Endothelial cell of umbilical vein (primary cell): ENCODE results near the gene CCDC9B. TPM values are rescaled to one million over a fixed set of nuclear protein-coding genes. Genes with fewer than 3 reads are reported as not detected.

Experiments
- BruUV-seq: library from RNA; stranded (reverse); fragments of 400-500 nt; replicated peaks from 2 replicates; lab custom pipeline; 2021; lab: Mats Ljungman, UMichigan
- CTCF ChIA-PET: fragments of 300-600, 350-600 bp; sonication (Branson Sonifier 250); formaldehyde crosslinking; loops from one replicate; lab custom pipeline; 2021; ENCODE audit warnings: antibody characterized with exemption, inconsistent platforms; lab: Charles Lee
- POLR2A ChIA-PET: fragments of 300-600, 350-600 bp; sonication (Branson Sonifier 250); formaldehyde crosslinking; loops from one replicate; lab custom pipeline; 2021; ENCODE audit warnings: antibody characterized with exemption, inconsistent platforms; lab: Charles Lee
- DNase-seq: peaks from one replicate; pipeline ENCODE4 v3.0.0-alpha.2; 2011; ENCODE audit warnings: low read depth, low spot score
- FAIRE-seq: peaks from 2 replicates; lab custom pipeline; 2011; peaks lifted over from hg19 to GRCh38; lab: Jason Lieb, UNC
- H2AFZ ChIP-seq: 2 replicates; pipeline ENCODE4 v1.6.0; 2012; ENCODE audit warnings: low read depth, low read length, control low read depth, inconsistent platforms
- H3K27ac ChIP-seq: 2 replicates; pipeline ENCODE4 v1.5.1; 2011; ENCODE audit warnings: low read depth, mild to moderate bottlenecking, control low read depth, low read length, moderate library complexity; ENCODE audit not compliant: insufficient read depth
- H3K27me3 ChIP-seq, 2 experiments: 2 replicates each; pipeline versions ENCODE4 v1.6.0 to v1.6.1; 2011; ENCODE audit warnings: low read length in 2 of 2, mixed read lengths in 1 of 2; ENCODE audit not compliant: control insufficient read depth in 2 of 2, insufficient read depth in 2 of 2
- H3K36me3 ChIP-seq, 2 experiments: 2 replicates in 1 of 2; 3 replicates in 1 of 2; pipeline ENCODE4 v1.5.1; 2011; ENCODE audit warnings: low read length in 2 of 2, mild to moderate bottlenecking in 1 of 2, moderate library complexity in 1 of 2; ENCODE audit not compliant: control insufficient read depth in 2 of 2, insufficient read depth in 2 of 2; ENCODE audit errors: extremely low read depth in 1 of 2
- H3K4me1 ChIP-seq: 3 replicates; pipeline ENCODE4 v1.5.1; 2011; ENCODE audit warnings: mild to moderate bottlenecking, low read length; ENCODE audit not compliant: control insufficient read depth, insufficient read depth; ENCODE audit errors: extremely low read depth
- H3K4me2 ChIP-seq: 2 replicates; pipeline ENCODE4 v1.6.1; 2011; ENCODE audit warnings: low read length, control low read depth, mixed read lengths; ENCODE audit not compliant: insufficient read depth
- H3K4me3 ChIP-seq, 3 experiments: fragments of 200-600 bp in 1 of 3; sonication (generic), shearing (Covaris generic) in 1 of 3; replicated peaks in 1 of 3; 2 replicates each; pipeline ENCODE4 v1.5.1; 2011 to 2016; ENCODE audit warnings: control low read depth in 3 of 3, low read length in 3 of 3, mild to moderate bottlenecking in 2 of 3, inconsistent platforms in 1 of 3, low read depth in 1 of 3, moderate library complexity in 1 of 3; ENCODE audit not compliant: insufficient read depth in 1 of 3
- H3K79me2 ChIP-seq: 2 replicates; pipeline ENCODE4 v1.6.0; 2012; ENCODE audit warnings: low read length, inconsistent platforms; ENCODE audit not compliant: control insufficient read depth, insufficient read depth
- H3K9ac ChIP-seq: replicated peaks from 2 replicates; pipeline ENCODE3; 2011; ENCODE audit warnings: low read length, control low read depth; ENCODE audit not compliant: insufficient read depth; ENCODE audit errors: extremely low read depth
- H3K9me1 ChIP-seq: replicated peaks from 3 replicates; pipeline ENCODE4 v1.6.0; 2011; ENCODE audit warnings: mild to moderate bottlenecking, low read length; ENCODE audit not compliant: control insufficient read depth, insufficient read depth; ENCODE audit errors: extremely low read depth
- H3K9me3 ChIP-seq: replicated peaks from 2 replicates; pipeline ENCODE4 v1.5.1; 2012; ENCODE audit warnings: low read length, inconsistent platforms; ENCODE audit not compliant: control insufficient read depth, insufficient read depth
- H4K20me1 ChIP-seq: replicated peaks from 2 replicates; pipeline ENCODE3; 2011; ENCODE audit warnings: mild to moderate bottlenecking, low read length; ENCODE audit not compliant: control insufficient read depth, insufficient read depth; ENCODE audit errors: extremely low read depth
- EZH2 ChIP-seq: IDR thresholded peaks from 2 replicates; pipeline ENCODE4 v1.6.1; 2012; ENCODE audit warnings: borderline replicate concordance, low read depth, mild to moderate bottlenecking, moderate library complexity, low read length, inconsistent platforms; ENCODE audit not compliant: severe bottlenecking
- FOS ChIP-seq: IDR thresholded peaks from 2 replicates; pipeline ENCODE4 v1.6.1; 2011; ENCODE audit warnings: mild to moderate bottlenecking, low read length, moderate library complexity, borderline replicate concordance; ENCODE audit not compliant: insufficient read depth
- GATA2 ChIP-seq: IDR thresholded peaks from 2 replicates; pipeline ENCODE4 v1.7.0; 2011; ENCODE audit warnings: low read depth, mild to moderate bottlenecking, moderate library complexity, mixed read lengths, low read length; ENCODE audit not compliant: insufficient read length, insufficient read depth
- JUN ChIP-seq: IDR thresholded peaks from 2 replicates; pipeline ENCODE4 v1.6.1; 2011; ENCODE audit warnings: borderline replicate concordance, low read depth; ENCODE audit not compliant: insufficient read length, insufficient read depth
- MYC ChIP-seq: IDR thresholded peaks from one replicate; pipeline ENCODE4 v1.6.1; 2011; ENCODE audit warnings: mild to moderate bottlenecking, low read depth, low read length
- POLR2A ChIP-seq: IDR thresholded peaks from 2 replicates; pipeline ENCODE4 v1.6.1; 2012; ENCODE audit warnings: low read depth, mild to moderate bottlenecking, control low read depth, low read length
- POLR2AphosphoS5 ChIP-seq: IDR thresholded peaks from 2 replicates; pipeline ENCODE4 v1.6.1; 2012; ENCODE audit warnings: low read depth, mild to moderate bottlenecking, control low read depth, low read length, moderate library complexity; ENCODE audit not compliant: insufficient read depth
- dilution Hi-C: fragments of 300-500 bp; cut with MboI; formaldehyde crosslinking; loops from one replicate; pipeline ENCODE4 v1.15.0; 2019; ENCODE audit warnings: low sequenced_read_pairs; ENCODE audit not compliant: extremely low pct_ligation_motif_present
- intact Hi-C: fragments of 100-400 bp; cut with micrococcal nuclease; formaldehyde crosslinking; loops from one replicate; pipeline ENCODE4 v1.10.0; 2022
- polyA plus RNA-seq, 4 experiments: library from polyadenylated mRNA; depleted of rRNA in 3 of 4; stranded (reverse) in 3 of 4; unstranded in 1 of 4; fragments of >200 nt; gene quantifications; 2 replicates each; pipeline versions ENCODE4 v1.2.1 to v1.2.3, GENCODE V29; 2011 to 2012; ENCODE audit warnings: missing spikeins in 1 of 4
- total RNA-seq: library from RNA; stranded (reverse); gene quantifications from 2 replicates; pipeline ENCODE4 v1.2.3, GENCODE V29; 2021
- TF ChIP-seq, protein P1 (sequence below): IDR thresholded peaks from 2 replicates; pipeline ENCODE4 v1.6.1; 2011; ENCODE audit not compliant: insufficient read depth, insufficient read length
- TF ChIP-seq, protein P2 (sequence below), 2 donors: IDR thresholded peaks; 1 replicate in 1 of 2; 2 replicates in 1 of 2; pipeline ENCODE4 v1.5.1; 2011; ENCODE audit warnings: low read length in 2 of 2, mild to moderate bottlenecking in 2 of 2, moderate library complexity in 2 of 2, control low read depth in 1 of 2, inconsistent platforms in 1 of 2, low read depth in 1 of 2; ENCODE audit not compliant: insufficient read depth in 1 of 2; ENCODE audit errors: extremely low read depth in 1 of 2

The CCDC9B gene
- total and polyA plus RNA-seq, 2 donors (not counting 3 experiments of a cell fraction or from before 2014, with no cell fraction given) = 7.6 to 46.0 TPM

GRCh38 chr15:40289140-40289775 lies 51.5 kb downstream of the CCDC9B start:
- Histone ChIP-seq H2AFZ (no peak overlapping the region), H3K27me3 (peaks cover under 1 to 18% of the 10 kb centered on the region in 2 experiments), H3K9ac (no peak overlapping the region), H4K20me1 (no peaks in the 10 kb centered on the region), H3K9me3 (no peaks in the 10 kb centered on the region), H3K79me2 (no peaks in the 10 kb centered on the region), H3K36me3 (no peaks in the 10 kb centered on the region), H3K4me1 (peaks cover 5% of the 10 kb centered on the region), H3K27ac (no peak overlapping the region), H3K9me1 (no peaks in the 10 kb centered on the region), H3K4me2 (no peak overlapping the region), H3K4me3 (no peak overlapping the region)
- DNase-seq (no peak), FAIRE-seq (no peak)
- POLR2A ChIA-PET = no interaction called here
- TF ChIP-seq, protein P1, sequence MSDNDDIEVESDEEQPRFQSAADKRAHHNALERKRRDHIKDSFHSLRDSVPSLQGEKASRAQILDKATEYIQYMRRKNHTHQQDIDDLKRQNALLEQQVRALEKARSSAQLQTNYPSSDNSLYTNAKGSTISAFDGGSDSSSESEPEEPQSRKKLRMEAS = no peak
- no TSS peak for BruUV-seq
- intact Hi-C loops (no loop called here), dilution Hi-C loops (no loop called here)
- CTCF ChIA-PET = interaction anchor here (0.6 to 7.5 kb wide), 6 partner anchors 10 to 185 kb away, joined by 3 to 77 read pairs (median 18); partner anchors contain the start of genes CCDC9B and PLCB2

DNA sequence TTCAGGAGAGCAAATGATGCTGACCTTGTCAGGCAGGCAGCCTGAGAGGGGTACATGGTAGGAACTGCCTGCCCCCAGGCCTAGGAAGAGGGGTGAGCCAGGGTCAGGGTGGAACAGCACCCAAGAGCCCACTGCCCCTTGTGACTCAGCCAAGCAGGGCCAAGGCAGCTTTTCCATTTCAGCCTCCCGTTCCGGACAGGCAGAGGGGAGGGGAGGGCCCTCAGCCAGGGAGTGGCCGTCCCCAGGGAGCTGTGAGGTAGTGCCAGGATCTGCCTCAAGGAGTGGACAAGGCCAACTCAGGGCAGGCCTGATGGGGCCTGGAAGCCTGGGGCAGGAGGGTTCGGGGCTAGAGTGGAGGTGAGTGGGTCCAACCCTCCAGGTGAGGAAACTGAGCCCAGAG lies 52.8 kb downstream of the CCDC9B start:
- intact Hi-C loops (no loop called here), dilution Hi-C loops (no loop called here)
- no TSS peak for BruUV-seq
- Histone ChIP-seq H2AFZ (no peak overlapping the region), H3K27ac (no peak overlapping the region), H3K79me2 (no peaks in the 10 kb centered on the region), H3K4me1 (peaks cover 5% of the 10 kb centered on the region), H3K9ac (no peak overlapping the region), H3K27me3 (peaks cover 14 to 25% of the 10 kb centered on the region in 2 experiments), H4K20me1 (no peaks in the 10 kb centered on the region), H3K4me3 (no peak overlapping the region), H3K36me3 (no peaks in the 10 kb centered on the region), H3K9me3 (no peaks in the 10 kb centered on the region), H3K4me2 (no peak overlapping the region), H3K9me1 (no peaks in the 10 kb centered on the region)
- POLR2A ChIA-PET = no interaction called here
- TF ChIP-seq EZH2 (no peak), POLR2A (no peak), GATA2 (no peak), POLR2AphosphoS5 (no peak), JUN (no peak), MYC (no peak), FOS (no peak)
- TF ChIP-seq, protein P2, sequence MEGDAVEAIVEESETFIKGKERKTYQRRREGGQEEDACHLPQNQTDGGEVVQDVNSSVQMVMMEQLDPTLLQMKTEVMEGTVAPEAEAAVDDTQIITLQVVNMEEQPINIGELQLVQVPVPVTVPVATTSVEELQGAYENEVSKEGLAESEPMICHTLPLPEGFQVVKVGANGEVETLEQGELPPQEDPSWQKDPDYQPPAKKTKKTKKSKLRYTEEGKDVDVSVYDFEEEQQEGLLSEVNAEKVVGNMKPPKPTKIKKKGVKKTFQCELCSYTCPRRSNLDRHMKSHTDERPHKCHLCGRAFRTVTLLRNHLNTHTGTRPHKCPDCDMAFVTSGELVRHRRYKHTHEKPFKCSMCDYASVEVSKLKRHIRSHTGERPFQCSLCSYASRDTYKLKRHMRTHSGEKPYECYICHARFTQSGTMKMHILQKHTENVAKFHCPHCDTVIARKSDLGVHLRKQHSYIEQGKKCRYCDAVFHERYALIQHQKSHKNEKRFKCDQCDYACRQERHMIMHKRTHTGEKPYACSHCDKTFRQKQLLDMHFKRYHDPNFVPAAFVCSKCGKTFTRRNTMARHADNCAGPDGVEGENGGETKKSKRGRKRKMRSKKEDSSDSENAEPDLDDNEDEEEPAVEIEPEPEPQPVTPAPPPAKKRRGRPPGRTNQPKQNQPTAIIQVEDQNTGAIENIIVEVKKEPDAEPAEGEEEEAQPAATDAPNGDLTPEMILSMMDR (IDR thresholded peaks at IDR 0.05; ENCODE audit: extremely low read depth in 1 of 2, insufficient read depth in 1 of 2, low read depth in 1 of 2, low read length in 2 of 2) = no peak
- TF ChIP-seq, protein P1 = no peak
- DNase-seq (no peak), FAIRE-seq (no peak)
- CTCF ChIA-PET = interaction anchor here (1.2 to 7.5 kb wide), 3 partner anchors 8 to 24 kb away, joined by 6 to 77 read pairs (median 8); no protein-coding TSS in a partner anchor
